Adipocyte (in vitro differentiated cells): Measurements from ENCODE around the gene TMEM181.
"Not testable (repeated sequence)": the region's sequence is repeated elsewhere in the genome, so short reads cannot be mapped to it uniquely, and the experiment has no call there.

Source experiments
- DNase-seq: peaks from one replicate; pipeline ENCODE4 v3.0.0-alpha.2; 2015; ENCODE audit warnings: low read depth
- H3K27me3 ChIP-seq: replicated peaks from 2 replicates; pipeline ENCODE4 v1.7.0; 2013; ENCODE audit warnings: mild to moderate bottlenecking, low read length, moderate library complexity; ENCODE audit not compliant: control insufficient read depth, insufficient read depth
- H3K36me3 ChIP-seq: 2 replicates; pipeline ENCODE4 v1.7.0; 2013; ENCODE audit warnings: low read length, mild to moderate bottlenecking, moderate library complexity; ENCODE audit not compliant: control insufficient read depth, insufficient read depth, severe bottlenecking
- H3K4me1 ChIP-seq: 2 replicates; pipeline ENCODE4 v1.7.0; 2013; ENCODE audit warnings: mild to moderate bottlenecking, low read length, moderate library complexity; ENCODE audit not compliant: control insufficient read depth, insufficient read depth
- H3K4me3 ChIP-seq: 2 replicates; pipeline ENCODE4 v1.7.0; 2013; ENCODE audit warnings: mild to moderate bottlenecking, low read length, moderate library complexity
- H3K9ac ChIP-seq: 2 replicates; pipeline ENCODE4 v1.7.0; 2013; ENCODE audit warnings: mild to moderate bottlenecking, low read length, moderate library complexity
- H3K9me3 ChIP-seq: 2 replicates; pipeline ENCODE4 v1.7.0; 2013; ENCODE audit warnings: mild to moderate bottlenecking, low read length, moderate library complexity; ENCODE audit not compliant: control insufficient read depth

The TMEM181 gene

DNA sequence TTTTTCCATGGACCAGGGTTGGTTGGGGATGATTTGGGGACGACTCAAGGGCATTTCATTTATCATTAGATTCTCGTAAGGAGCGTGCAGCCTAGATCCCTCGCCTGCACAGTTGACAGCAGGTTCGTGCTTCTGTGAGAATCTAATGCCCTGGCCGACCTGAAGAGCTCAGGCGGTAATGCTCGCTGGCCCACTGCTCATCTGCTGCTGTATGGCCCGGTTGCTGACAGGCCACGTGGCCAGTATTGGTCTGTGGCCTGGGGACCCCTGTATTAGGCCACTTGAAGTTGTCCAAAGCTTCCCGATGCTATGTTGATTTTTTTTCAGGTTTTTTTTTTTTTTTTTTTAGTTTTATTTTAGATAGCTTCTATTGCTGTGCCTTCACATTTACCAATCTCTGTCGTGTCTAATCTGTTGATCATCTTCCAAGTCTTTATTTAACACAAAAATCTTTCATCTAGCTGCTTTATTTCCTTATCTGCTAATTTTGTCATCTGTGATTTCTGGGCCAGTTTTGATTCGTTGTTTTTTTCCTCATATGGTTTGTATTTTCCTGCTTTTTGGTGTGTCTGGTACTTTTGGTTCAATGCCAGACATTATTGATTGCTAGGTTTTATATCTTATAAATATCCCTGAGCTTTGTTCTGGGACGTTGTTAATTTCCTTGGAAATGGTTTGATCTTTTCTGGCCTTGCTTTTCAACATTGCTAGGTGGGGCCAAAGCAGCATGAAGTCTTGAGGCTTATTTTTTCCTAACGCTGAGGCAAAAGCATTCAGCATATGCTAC, 43.6 kb downstream of the TMEM181 start:
- Histone ChIP-seq H3K9me3 (no peaks in the 10 kb centered on the region), H3K4me1 (no peaks in the 10 kb centered on the region), H3K36me3 (peaks cover 59% of the 10 kb centered on the region), H3K27me3 (no peaks in the 10 kb centered on the region), H3K9ac (no peak overlapping the region), H3K4me3 (no peak overlapping the region)
- no peak for DNase-seq

DNA sequence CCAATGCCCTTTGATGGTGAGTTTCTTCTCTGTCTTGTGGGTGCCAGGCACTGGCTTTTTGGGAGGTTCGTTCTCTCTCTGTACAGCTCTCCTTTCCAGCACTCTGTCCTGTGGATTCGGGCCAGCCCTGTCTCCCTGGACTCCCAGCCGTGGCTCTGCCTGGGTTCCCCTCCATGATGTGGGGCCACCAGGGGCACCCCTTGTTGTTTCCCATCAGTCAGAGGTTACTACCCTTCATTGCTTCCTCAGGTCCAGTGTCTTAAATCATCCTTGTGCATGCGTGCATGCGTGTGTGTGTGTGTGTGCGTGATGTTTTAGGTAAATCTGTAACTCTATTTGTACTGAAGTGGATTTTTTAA, 44.1 kb downstream of the TMEM181 start:
- DNase-seq, result no peak
- Histone ChIP-seq H3K27me3 (no peaks in the 10 kb centered on the region), H3K4me3 (no peak overlapping the region), H3K9ac (no peak overlapping the region), H3K9me3 (no peaks in the 10 kb centered on the region), H3K4me1 (no peaks in the 10 kb centered on the region), H3K36me3 (peaks cover 63% of the 10 kb centered on the region)

DNA sequence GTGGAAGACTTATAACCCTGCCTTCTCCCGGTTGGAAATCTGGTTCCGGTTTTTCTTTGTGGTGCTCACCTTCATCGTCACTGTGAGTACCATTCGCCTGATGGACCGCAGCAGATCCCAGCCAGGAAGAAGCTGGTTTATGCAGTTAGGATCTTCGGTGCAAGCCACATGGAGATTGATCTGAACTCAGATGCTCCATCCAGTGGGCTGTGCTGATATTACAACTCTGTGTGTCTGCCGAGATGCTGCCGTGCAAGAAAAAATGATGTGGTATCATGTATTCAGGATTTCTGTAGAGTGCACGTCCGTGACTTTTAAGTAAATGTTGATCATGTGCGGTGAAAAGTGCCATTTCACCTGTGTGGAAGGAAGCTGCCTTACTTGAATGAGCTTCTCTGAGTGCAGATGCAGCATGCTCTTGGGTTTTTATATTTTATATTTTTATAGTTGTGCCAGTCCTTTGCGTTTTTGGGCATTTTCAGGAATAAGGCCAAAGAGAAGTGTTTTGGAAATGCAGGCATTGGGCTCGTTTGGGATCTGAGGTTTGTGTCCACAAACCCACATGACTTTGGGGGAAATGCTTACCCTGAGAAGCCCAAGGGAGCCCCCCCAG, 45.5 kb downstream of the TMEM181 start:
- Histone ChIP-seq H3K9ac (no peak overlapping the region), H3K4me3 (no peak overlapping the region), H3K36me3 (peaks cover 66% of the 10 kb centered on the region), H3K4me1 (peaks cover 9% of the 10 kb centered on the region), H3K27me3 (no peaks in the 10 kb centered on the region), H3K9me3 (no peaks in the 10 kb centered on the region)
- DNase-seq, result peak; percentile 87

DNA sequence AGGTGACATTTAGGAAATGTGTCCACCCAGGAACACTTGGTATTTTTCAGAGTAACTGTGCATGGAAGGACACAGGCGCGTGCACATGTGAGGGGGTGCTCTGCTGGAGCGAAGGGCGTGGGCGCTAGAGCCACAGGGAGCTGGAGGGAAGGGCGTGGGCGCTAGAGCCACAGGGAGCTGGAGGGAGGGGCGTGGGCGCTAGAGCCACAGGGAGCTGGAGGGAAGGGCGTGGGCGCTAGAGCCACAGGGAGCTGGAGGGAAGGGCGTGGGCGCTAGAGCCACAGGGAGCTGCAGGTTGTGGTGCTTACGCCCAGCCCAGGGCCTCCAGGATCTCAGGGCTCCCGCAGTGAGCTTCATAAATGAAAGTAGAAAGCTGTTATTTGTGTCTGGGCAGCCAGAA, 46.1 kb downstream of the TMEM181 start:
- DNase-seq, H3K27me3 ChIP-seq, H3K4me3 ChIP-seq, H3K9me3 ChIP-seq, H3K9ac ChIP-seq, H3K4me1 ChIP-seq: not testable (repeated sequence)
- peaks cover 69% of the 10 kb centered on the region for H3K36me3 ChIP-seq

DNA sequence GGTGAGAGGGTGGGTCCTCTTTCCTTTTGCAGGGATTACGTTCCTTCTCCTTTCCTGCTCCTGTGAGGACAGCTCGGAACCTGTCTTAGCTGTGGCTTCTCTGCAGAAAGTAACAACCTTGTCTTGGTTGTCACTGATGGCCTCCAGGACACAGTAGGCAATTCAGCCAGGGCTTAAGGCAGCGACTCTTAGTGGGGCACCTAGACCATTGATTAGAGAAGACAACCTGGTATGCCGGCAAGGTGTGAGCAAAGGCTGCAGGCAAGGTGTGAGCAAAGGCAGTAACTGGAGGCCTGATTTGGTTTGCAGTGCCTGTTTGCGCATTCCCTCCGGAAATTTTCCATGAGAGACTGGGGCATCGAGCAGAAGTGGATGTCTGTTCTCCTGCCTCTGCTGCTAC, 47.0 kb downstream of the TMEM181 start:
- H3K9me3 ChIP-seq, result no peaks in the 10 kb centered on the region
- H3K9ac ChIP-seq, result no peak overlapping the region
- H3K4me3 ChIP-seq, result no peak overlapping the region
- H3K27me3 ChIP-seq, result no peaks in the 10 kb centered on the region
- H3K4me1 ChIP-seq, result peaks cover 9% of the 10 kb centered on the region
- no peak for DNase-seq
- H3K36me3 ChIP-seq, result peaks cover 70% of the 10 kb centered on the region

DNA sequence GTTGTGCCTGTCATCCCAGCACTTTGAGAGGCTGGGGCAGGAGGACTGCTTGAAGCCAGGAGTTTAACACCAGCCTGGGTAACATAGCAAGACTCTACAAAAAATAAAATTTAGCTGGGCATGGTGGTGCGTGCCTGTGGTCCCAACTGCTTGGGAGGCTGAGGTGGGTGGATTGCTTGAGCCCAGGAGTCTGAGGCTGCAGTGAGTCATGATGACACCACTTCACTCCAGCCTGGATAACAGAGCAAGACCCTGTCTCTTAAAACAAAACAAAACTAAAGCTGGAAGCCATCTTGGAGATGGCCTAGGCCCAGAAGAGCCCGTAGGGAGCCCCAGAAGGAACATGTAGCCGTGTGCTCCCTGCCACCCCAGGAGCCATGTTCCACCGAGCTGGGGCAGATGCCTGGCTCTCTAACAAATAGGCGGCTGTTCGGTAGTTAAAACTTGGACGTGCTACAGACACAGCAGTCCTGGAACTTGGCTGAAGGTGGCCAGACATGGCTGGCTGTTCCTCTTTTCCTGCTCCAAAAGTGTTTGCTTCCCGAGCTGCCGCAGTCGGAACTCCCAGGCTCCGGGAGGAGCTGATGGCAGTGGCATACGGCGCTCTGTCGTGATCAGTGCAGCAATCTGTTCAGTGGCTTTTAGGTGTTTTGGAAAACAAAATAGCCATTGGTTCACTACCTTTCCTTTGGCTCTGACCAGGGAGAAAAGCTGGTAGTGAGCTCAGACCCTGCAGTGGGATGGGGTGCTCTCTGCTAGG, 47.7 kb downstream of the TMEM181 start:
- H3K27me3 ChIP-seq, result no peaks in the 10 kb centered on the region
- no peak for DNase-seq
- no peak overlapping the region for H3K9ac ChIP-seq
- peaks cover 69% of the 10 kb centered on the region for H3K36me3 ChIP-seq
- H3K4me1 ChIP-seq, result peaks cover 9% of the 10 kb centered on the region
- no peak overlapping the region for H3K4me3 ChIP-seq
- H3K9me3 ChIP-seq, result no peaks in the 10 kb centered on the region

- peaks cover 9% of the 10 kb centered on the region for H3K4me1 ChIP-seq
- H3K4me3 ChIP-seq, result no peak overlapping the region
- H3K9ac ChIP-seq, result no peak overlapping the region
- peaks cover 75% of the 10 kb centered on the region for H3K36me3 ChIP-seq
- H3K27me3 ChIP-seq, result no peaks in the 10 kb centered on the region
- no peaks in the 10 kb centered on the region for H3K9me3 ChIP-seq
- no peak for DNase-seq
Observed at GRCh38 chr6:158608221-158608620, 48.3 kb downstream of the TMEM181 start.

- Histone ChIP-seq H3K36me3 (peaks cover 79% of the 10 kb centered on the region), H3K4me1 (peaks cover 9% of the 10 kb centered on the region), H3K9ac (no peak overlapping the region), H3K9me3 (no peaks in the 10 kb centered on the region), H3K4me3 (no peak overlapping the region), H3K27me3 (no peaks in the 10 kb centered on the region)
- DNase-seq, result no peak
Observed at GRCh38 chr6:158609455-158610155, 49.7 kb downstream of the TMEM181 start.

DNA sequence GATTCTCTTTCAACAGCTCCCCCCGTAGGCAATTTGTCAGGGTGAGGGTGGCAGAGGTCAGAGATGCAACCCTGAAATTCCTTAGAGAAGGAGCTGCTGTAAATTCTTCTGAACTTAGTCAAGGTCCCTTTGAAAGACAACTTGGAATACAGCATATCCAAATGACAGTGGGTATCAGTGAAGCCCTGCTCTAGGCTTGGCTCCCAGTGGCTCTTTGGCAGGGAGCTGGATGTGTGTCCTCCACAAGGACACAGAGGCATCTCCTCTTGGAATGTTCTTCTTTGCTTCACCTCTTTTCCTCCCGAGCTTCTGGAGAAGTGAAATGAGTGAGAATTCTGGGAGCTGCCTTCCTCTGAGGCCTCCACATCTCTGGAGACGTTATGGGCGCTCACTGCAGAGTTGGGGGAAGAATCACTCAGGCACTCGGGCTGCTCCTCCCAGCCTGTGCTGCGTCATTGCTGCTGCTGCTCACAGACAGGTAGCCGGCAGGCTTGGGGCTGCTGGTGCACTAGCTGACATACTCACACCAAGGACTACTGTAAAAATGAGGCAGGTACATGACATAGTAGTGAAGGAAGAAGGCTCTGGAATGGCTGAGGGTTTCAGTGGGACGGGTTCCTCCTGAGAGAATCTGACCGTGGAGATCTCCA, 50.6 kb downstream of the TMEM181 start:
- H3K4me1 ChIP-seq, result peaks cover 9% of the 10 kb centered on the region
- H3K9me3 ChIP-seq, result no peaks in the 10 kb centered on the region
- H3K36me3 ChIP-seq, result peaks cover 84% of the 10 kb centered on the region
- H3K4me3 ChIP-seq, result no peak overlapping the region
- no peaks in the 10 kb centered on the region for H3K27me3 ChIP-seq
- no peak for DNase-seq
- no peak overlapping the region for H3K9ac ChIP-seq

GRCh38 chr6:158611039-158611438, 51.1 kb downstream of the TMEM181 start:
- no peaks in the 10 kb centered on the region for H3K27me3 ChIP-seq
- H3K9ac ChIP-seq, result no peak overlapping the region
- H3K4me3 ChIP-seq, result no peak overlapping the region
- H3K4me1 ChIP-seq, result peaks cover 9% of the 10 kb centered on the region
- H3K36me3 ChIP-seq, result peaks cover 84% of the 10 kb centered on the region
- H3K9me3 ChIP-seq, result no peaks in the 10 kb centered on the region
- no peak for DNase-seq
